ENCODE results near the gene SUOX. TPM values are rescaled to one million over a fixed set of nuclear protein-coding genes. Genes with fewer than 3 reads are reported as not detected.
"Not testable (repeated sequence)": the region's sequence is repeated elsewhere in the genome, so short reads cannot be mapped to it uniquely, and the experiment has no call there.

The SUOX gene
- total and polyA plus RNA-seq, 2 of the 4 experiments (the other 2 are of a cell fraction), result 17.8 to 19.4 TPM

- CTCF ChIA-PET; in situ Hi-C loops (cut with MboI; ENCODE audit: low sequenced_read_pairs); H4K5ac ChIP-seq (ENCODE audit: low read depth, low read length); BruUV-seq (replicated peaks); dilution Hi-C loops (cut with HindIII; ENCODE audit: low sequenced_read_pairs, unreplicated experiment); H3K23ac ChIP-seq (ENCODE audit: low read depth, low read length); H3K56ac ChIP-seq (ENCODE audit: extremely low read depth, insufficient read depth, low read length); H2BK15ac ChIP-seq (ENCODE audit: low read depth, low read length); H3K27me3 ChIP-seq (ENCODE audit: control insufficient read depth, insufficient read depth, low read length); H2AFZ ChIP-seq (replicated peaks; ENCODE audit: low read length, poor library complexity); H3K4ac ChIP-seq (ENCODE audit: low read depth, low read length); H4K20me1 ChIP-seq (ENCODE audit: insufficient read depth, low read length); H3K27ac ChIP-seq (ENCODE audit: insufficient read depth, low read length); POLR2A ChIA-PET (ENCODE audit: unreplicated experiment); H3K4me2 ChIP-seq (ENCODE audit: low read depth, low read length); H3K4me3 ChIP-seq (ENCODE audit: insufficient read depth, low read depth, low read length); H4K8ac ChIP-seq (ENCODE audit: low read depth in 2 of 2, low read length in 2 of 2); ATAC-seq (ENCODE audit: low read depth); H3K18ac ChIP-seq (ENCODE audit: low read depth, low read length); H3K9me3 ChIP-seq (ENCODE audit: control insufficient read depth, insufficient read depth, low read length); H2BK5ac ChIP-seq (ENCODE audit: low read depth, low read length, poor library complexity, severe bottlenecking); intact Hi-C loops (cut with micrococcal nuclease); H2BK20ac ChIP-seq (ENCODE audit: low read depth, low read length); H2BK120ac ChIP-seq (ENCODE audit: low read depth, low read length); H3K9ac ChIP-seq (ENCODE audit: low read depth, low read length); H3K4me1 ChIP-seq (ENCODE audit: control insufficient read depth, insufficient read depth, low read length); H3K14ac ChIP-seq (replicated peaks; ENCODE audit: low read depth, low read length); H2AK5ac ChIP-seq (ENCODE audit: low read depth, low read length); DNase-seq; H4K91ac ChIP-seq (ENCODE audit: insufficient read depth, low read depth, low read length): not testable (repeated sequence)
- H3K9me1 ChIP-seq (ENCODE audit: insufficient read depth, low read length), result peaks cover 16% of the 10 kb centered on the region
- peak overlapping the region; percentile 65 for H2AK9ac ChIP-seq (replicated peaks; ENCODE audit: low read depth, low read length, poor library complexity)
- no CpG with 5 or more reads among the region's 5 CpGs for WGBS, 2 experiments (ENCODE audit: extremely low coverage in 2 of 2, insufficient read length in 1 of 2)
- peaks cover 18% of the 10 kb centered on the region for H3K36me3 ChIP-seq (ENCODE audit: control insufficient read depth, insufficient read depth, low read length)
- H3K79me1 ChIP-seq (ENCODE audit: low read depth in 1 of 2, low read length in 2 of 2), result peaks cover 3 to 15% of the 10 kb centered on the region in 2 experiments; a peak in 3 of 4 replicates
Measured at GRCh38 chr12:56003376-56003775, 6.3 kb downstream of the SUOX start.

Data from IMR-90 (cell line).